Type B pancreatic cell (in vitro differentiated cells): Measurements from ENCODE around the gene CEP95. TPM values are rescaled to one million over a fixed set of nuclear protein-coding genes. Genes with fewer than 3 reads are reported as not detected.
A peak's percentile ranks its signal among the peaks of the same experiment; 100 is the strongest.

Experiments
- DNase-seq: peaks from one replicate; pipeline ENCODE4 v3.0.0; 2021; ENCODE audit warnings: mixed read lengths; ENCODE audit not compliant: unreplicated experiment; ENCODE audit errors: extremely low spot score
- H3K27ac Mint-ChIP-seq: 2 replicates; pipeline ENCODE4 v1.8.0; 2021; ENCODE audit warnings: mild to moderate bottlenecking, mixed read lengths
- H3K27me3 Mint-ChIP-seq: 2 replicates; pipeline ENCODE4 v1.8.0; 2021; ENCODE audit warnings: mixed read lengths
- H3K36me3 Mint-ChIP-seq: 2 replicates; pipeline ENCODE4 v1.8.0; 2021; ENCODE audit warnings: mixed read lengths
- H3K4me1 Mint-ChIP-seq: one replicate; pipeline ENCODE4 v1.8.0; 2021; ENCODE audit warnings: mixed read lengths; ENCODE audit not compliant: unreplicated experiment
- H3K4me3 Mint-ChIP-seq: 2 replicates; pipeline ENCODE4 v1.8.0; 2021; ENCODE audit warnings: mild to moderate bottlenecking, mixed read lengths
- H3K9me3 Mint-ChIP-seq: 2 replicates; pipeline ENCODE4 v1.8.0; 2021; ENCODE audit warnings: mixed read lengths
- CTCF ChIP-seq: fragments of 200-600 bp; sonication (generic); conservative IDR thresholded peaks from 2 replicates; pipeline ENCODE4 v1.5.0; 2021; ENCODE audit warnings: antibody characterized with exemption, mild to moderate bottlenecking
- total RNA-seq: library from RNA; stranded (reverse); gene quantifications from 2 replicates; pipeline ENCODE4 v1.2.1, GENCODE V29; 2021; ENCODE audit warnings: low replicate concordance

Gene CEP95
- total RNA-seq, 1 donor from 2014 or later, result 76.2 TPM

GRCh38 chr17:64509179-64509578, 2.4 kb downstream of the CEP95 start:
- TF ChIP-seq CTCF, result no peak
- Mint-ChIP-seq H3K4me3 (peak overlapping the region; percentile 78), H3K36me3 (peaks cover 50% of the 10 kb centered on the region), H3K9me3 (no peaks in the 10 kb centered on the region), H3K27me3 (peaks cover 12% of the 10 kb centered on the region), H3K27ac (no peak overlapping the region), H3K4me1 (peaks cover 12% of the 10 kb centered on the region)
- no peak for DNase-seq

- H3K4me1 Mint-ChIP-seq, result no peaks in the 10 kb centered on the region
- no peaks in the 10 kb centered on the region for H3K27me3 Mint-ChIP-seq
- no peak overlapping the region for H3K4me3 Mint-ChIP-seq
- no peak for TF ChIP-seq CTCF
- peak overlapping the region; percentile 0 for H3K27ac Mint-ChIP-seq
- no peak for DNase-seq
- H3K9me3 Mint-ChIP-seq, result no peaks in the 10 kb centered on the region
- H3K36me3 Mint-ChIP-seq, result peaks cover 42% of the 10 kb centered on the region
Observed at GRCh38 chr17:64515419-64515818, 8.6 kb downstream of the CEP95 start.

- H3K27me3 Mint-ChIP-seq, result no peaks in the 10 kb centered on the region
- H3K4me1 Mint-ChIP-seq, result no peaks in the 10 kb centered on the region
- TF ChIP-seq CTCF, result no peak
- H3K27ac Mint-ChIP-seq, result no peak overlapping the region
- no peak for DNase-seq
- no peak overlapping the region for H3K4me3 Mint-ChIP-seq
- H3K9me3 Mint-ChIP-seq, result no peaks in the 10 kb centered on the region
- H3K36me3 Mint-ChIP-seq, result peaks cover 38% of the 10 kb centered on the region
Observed at GRCh38 chr17:64515829-64516228, 9.1 kb downstream of the CEP95 start.

- no peaks in the 10 kb centered on the region for H3K27me3 Mint-ChIP-seq
- no peaks in the 10 kb centered on the region for H3K4me1 Mint-ChIP-seq
- no peak overlapping the region for H3K4me3 Mint-ChIP-seq
- no peak for TF ChIP-seq CTCF
- no peak for DNase-seq
- H3K9me3 Mint-ChIP-seq, result no peaks in the 10 kb centered on the region
- H3K27ac Mint-ChIP-seq, result no peak overlapping the region
- peaks cover 32% of the 10 kb centered on the region for H3K36me3 Mint-ChIP-seq
Observed at GRCh38 chr17:64519601-64520000, 12.8 kb downstream of the CEP95 start.

- H3K9me3 Mint-ChIP-seq, result no peaks in the 10 kb centered on the region
- H3K36me3 Mint-ChIP-seq, result peaks cover 26% of the 10 kb centered on the region
- DNase-seq, result no peak
- no peak overlapping the region for H3K27ac Mint-ChIP-seq
- no peak for TF ChIP-seq CTCF
- H3K4me1 Mint-ChIP-seq, result no peaks in the 10 kb centered on the region
- no peak overlapping the region for H3K4me3 Mint-ChIP-seq
- H3K27me3 Mint-ChIP-seq, result no peaks in the 10 kb centered on the region
Observed at GRCh38 chr17:64520359-64520758, 13.6 kb downstream of the CEP95 start.

- H3K4me3 Mint-ChIP-seq, result no peak overlapping the region
- H3K36me3 Mint-ChIP-seq, result peaks cover 28% of the 10 kb centered on the region
- H3K9me3 Mint-ChIP-seq, result no peaks in the 10 kb centered on the region
- no peaks in the 10 kb centered on the region for H3K27me3 Mint-ChIP-seq
- no peak for TF ChIP-seq CTCF
- H3K4me1 Mint-ChIP-seq, result no peaks in the 10 kb centered on the region
- no peak overlapping the region for H3K27ac Mint-ChIP-seq
- DNase-seq, result no peak
Observed at GRCh38 chr17:64527914-64528313, 21.1 kb downstream of the CEP95 start.
